HepG2 (cell line): Measurements from ENCODE around the gene CLPTM1L. TPM values are rescaled to one million over a fixed set of nuclear protein-coding genes. Genes with fewer than 3 reads are reported as not detected.

ENCODE experiments used
- ATAC-seq: fragments of 200-7000 bp; cut with Tn5 transposase; 3 replicates; pipeline ENCODE4 v1.9.1; 2020; ENCODE audit warnings: mild to moderate bottlenecking, moderate library complexity
- BruUV-seq: library from RNA; stranded (reverse); fragments of 400-500 nt; replicated peaks from 2 replicates; lab custom pipeline; 2021; lab: Mats Ljungman, UMichigan
- CTCF ChIA-PET: fragments of 300-600 bp; formaldehyde crosslinking; extraction: SDS; loops from one replicate; lab custom pipeline; 2021; ENCODE audit warnings: low total read pairs, inconsistent platforms, low intra/inter-chr PET ratio; lab: Yijun Ruan, JAX
- POLR2A ChIA-PET: fragments of 350-600 bp; sonication (Branson Sonifier 250); formaldehyde crosslinking; loops from one replicate; lab custom pipeline; 2020; ENCODE audit warnings: antibody characterized with exemption, inconsistent platforms; lab: Yijun Ruan, JAX
- DNase-seq: peaks from one replicate; pipeline ENCODE4 v3.0.0-alpha.2; 2015; ENCODE audit warnings: low spot score
- FAIRE-seq: peaks from 3 replicates; lab custom pipeline; 2011; peaks lifted over from hg19 to GRCh38; lab: Jason Lieb, UNC
- H2AFZ ChIP-seq: one replicate; pipeline ENCODE4 v1.6.1; 2011; ENCODE audit warnings: low read length, inconsistent platforms
- H3K27ac ChIP-seq: fragments of 300-600 bp; 3 replicates; pipeline ENCODE4 v1.8.0; 2011; ENCODE audit warnings: mixed run types, mild to moderate bottlenecking, mixed read lengths, low read length, inconsistent platforms; ENCODE audit not compliant: insufficient read depth; ENCODE audit errors: extremely low read length
- H3K27me3 ChIP-seq, 2 experiments: fragments of 200-600 bp in 1 of 2; 2 replicates in 1 of 2; 3 replicates in 1 of 2; pipeline versions ENCODE4 v1.6.0 to v1.8.0; 2011; ENCODE audit warnings: low read length in 2 of 2, mild to moderate bottlenecking in 2 of 2, moderate library complexity in 2 of 2, inconsistent platforms in 1 of 2; ENCODE audit not compliant: insufficient read depth in 2 of 2, control insufficient read depth in 1 of 2
- H3K36me3 ChIP-seq, 2 experiments: fragments of 200-600 bp in 1 of 2; replicated peaks in 1 of 2; 2 replicates in 1 of 2; 3 replicates in 1 of 2; pipeline versions ENCODE4 v1.5.1 to v1.8.0; 2011; ENCODE audit warnings: low read length in 2 of 2, inconsistent platforms in 1 of 2; ENCODE audit not compliant: insufficient read depth in 2 of 2, control insufficient read depth in 1 of 2
- H3K4me1 ChIP-seq: 2 replicates; pipeline ENCODE4 v1.5.1; 2012; ENCODE audit warnings: low read length, inconsistent platforms; ENCODE audit not compliant: insufficient read depth
- H3K4me2 ChIP-seq: 2 replicates; pipeline ENCODE4 v1.6.0; 2011; ENCODE audit warnings: low read depth, low read length, inconsistent platforms
- H3K4me3 ChIP-seq, 3 experiments: fragments of 200-600 bp in 1 of 3; sonication (generic), shearing (Covaris generic) in 1 of 3; replicated peaks in 1 of 3; 2 replicates each; pipeline ENCODE4 v1.5.1; 2011 to 2016; ENCODE audit warnings: low read length in 3 of 3, inconsistent platforms in 2 of 3, low read depth in 2 of 3, mild to moderate bottlenecking in 2 of 3, control low read depth in 1 of 3, mixed read lengths in 1 of 3; ENCODE audit not compliant: insufficient read depth in 1 of 3
- H3K79me2 ChIP-seq: one replicate; pipeline ENCODE4 v1.6.1; 2011; ENCODE audit warnings: low read length, inconsistent platforms; ENCODE audit not compliant: insufficient read depth
- H3K9ac ChIP-seq: 2 replicates; pipeline ENCODE4 v1.6.0; 2011; ENCODE audit warnings: mild to moderate bottlenecking, low read depth, low read length, inconsistent platforms; ENCODE audit not compliant: insufficient read depth
- H3K9me3 ChIP-seq: 2 replicates; pipeline ENCODE4 v1.5.1; 2012; ENCODE audit warnings: mild to moderate bottlenecking, low read length
- H4K20me1 ChIP-seq: 2 replicates; pipeline ENCODE4 v1.6.0; 2011; ENCODE audit warnings: inconsistent platforms, mild to moderate bottlenecking, low read length, moderate library complexity; ENCODE audit not compliant: insufficient read depth
- EED ChIP-seq: sonication (generic); formaldehyde crosslinking; IDR thresholded peaks from 2 replicates; pipeline ENCODE4 v1.5.0; 2020; ENCODE audit warnings: mild to moderate bottlenecking, missing genetic modification reagents
- ELF1 ChIP-seq: sonication (generic); formaldehyde crosslinking; IDR thresholded peaks from 2 replicates; pipeline ENCODE4 v1.4.0; 2020; ENCODE audit warnings: missing genetic modification reagents
- HCFC1 ChIP-seq: fragments of 150-350 bp; IDR thresholded peaks from 2 replicates; pipeline ENCODE4 v1.6.1; 2014; ENCODE audit warnings: low read depth, low read length
- KIAA2018 ChIP-seq: sonication (generic); formaldehyde crosslinking; IDR thresholded peaks from 2 replicates; pipeline ENCODE4 v1.5.0; 2020; ENCODE audit warnings: mild to moderate bottlenecking, missing genetic modification reagents, borderline replicate concordance
- MZF1 ChIP-seq: sonication (generic); formaldehyde crosslinking; IDR thresholded peaks from 2 replicates; pipeline ENCODE4 v1.8.1; 2023; ENCODE audit warnings: mild to moderate bottlenecking, missing genetic modification reagents, borderline replicate concordance
- TP53 ChIP-seq: sonication (generic); formaldehyde crosslinking; conservative IDR thresholded peaks from 2 replicates; pipeline ENCODE4 v1.4.0; 2020; ENCODE audit warnings: missing genetic modification reagents
- ZKSCAN5 ChIP-seq: sonication (generic); formaldehyde crosslinking; IDR thresholded peaks from 2 replicates; pipeline ENCODE4 v1.5.1; 2020; ENCODE audit warnings: mild to moderate bottlenecking, missing genetic modification reagents
- ZNF292 ChIP-seq: sonication (generic); formaldehyde crosslinking; IDR thresholded peaks from 2 replicates; pipeline ENCODE4 v1.8.1; 2022; ENCODE audit warnings: mild to moderate bottlenecking, low read depth, missing genetic modification reagents, borderline replicate concordance
- ZNF329 ChIP-seq: sonication (generic); formaldehyde crosslinking; IDR thresholded peaks from 2 replicates; pipeline ENCODE4 v1.9.0; 2021; ENCODE audit warnings: low read depth, mild to moderate bottlenecking, missing genetic modification reagents
- ZNF841 ChIP-seq: sonication (generic); formaldehyde crosslinking; IDR thresholded peaks from 2 replicates; pipeline ENCODE4 v1.8.1; 2023; ENCODE audit warnings: missing genetic modification reagents, borderline replicate concordance
- ZNF850 ChIP-seq: sonication (generic); formaldehyde crosslinking; conservative IDR thresholded peaks from 2 replicates; pipeline ENCODE4 v1.9.0; 2021; ENCODE audit warnings: mild to moderate bottlenecking, missing genetic modification reagents
- ZSCAN21 ChIP-seq: sonication (generic); formaldehyde crosslinking; IDR thresholded peaks from 2 replicates; pipeline ENCODE4 v1.8.0; 2022; ENCODE audit warnings: mild to moderate bottlenecking, missing genetic modification reagents, moderate library complexity, borderline replicate concordance
- WGBS: methylation state at CpG from one replicate; pipeline ENCODE4 v1.1.6; 2017; ENCODE audit warnings: low lambda C conversion rate; 5-methylcytosine and 5-hydroxymethylcytosine counted together
- in situ Hi-C: cut with HindIII; loops from 2 replicates; pipeline ENCODE4 v1.10.0; 2017; ENCODE audit warnings: low pct_unique_long_range_greater_than_20kb; ENCODE audit not compliant: extremely low pct_ligation_motif_present
- intact Hi-C: fragments of 100-400 bp; cut with micrococcal nuclease; formaldehyde crosslinking; loops from one replicate; pipeline ENCODE4 v1.10.0; 2022; ENCODE audit not compliant: unreplicated experiment
- polyA plus RNA-seq, 8 experiments: library from polyadenylated mRNA; depleted of rRNA in 3 of 8; stranded (reverse) in 7 of 8; unstranded in 1 of 8; fragments of >200 nt; fragmentation: Illumina TruSeq in 4 of 8; extraction: Trizol in 4 of 8; gene quantifications; 2 replicates each; pipeline versions ENCODE4 v1.2.1 to v1.2.3, GENCODE V29; 2011 to 2016; ENCODE audit warnings: low read depth in 4 of 8, missing spikeins in 1 of 8, mixed read lengths in 1 of 8; ENCODE audit not compliant: insufficient read depth in 1 of 8
- total RNA-seq, 5 experiments: library from RNA; depleted of rRNA; stranded (reverse); fragments of >200 nt; fragmentation: Illumina TruSeq; extraction: Trizol; gene quantifications; 2 replicates each; pipeline ENCODE4 v1.2.3, GENCODE V29; 2016; ENCODE audit warnings: low read depth in 1 of 5
- TF ChIP-seq, protein P1 (sequence below): sonication (generic); formaldehyde crosslinking; IDR thresholded peaks from 2 replicates; pipeline ENCODE4 v1.4.0; 2020; ENCODE audit warnings: missing genetic modification reagents
- TF ChIP-seq, protein P2 (sequence below): sonication (generic); formaldehyde crosslinking; IDR thresholded peaks from 2 replicates; pipeline ENCODE4 v1.5.1; 2020; ENCODE audit warnings: mild to moderate bottlenecking, missing genetic modification reagents, moderate library complexity

CLPTM1L gene
- total and polyA plus RNA-seq, 2 of the 13 experiments (the other 11 are each of a cell fraction or from before 2014, with no cell fraction given), result 80.3 to 124 TPM

DNA sequence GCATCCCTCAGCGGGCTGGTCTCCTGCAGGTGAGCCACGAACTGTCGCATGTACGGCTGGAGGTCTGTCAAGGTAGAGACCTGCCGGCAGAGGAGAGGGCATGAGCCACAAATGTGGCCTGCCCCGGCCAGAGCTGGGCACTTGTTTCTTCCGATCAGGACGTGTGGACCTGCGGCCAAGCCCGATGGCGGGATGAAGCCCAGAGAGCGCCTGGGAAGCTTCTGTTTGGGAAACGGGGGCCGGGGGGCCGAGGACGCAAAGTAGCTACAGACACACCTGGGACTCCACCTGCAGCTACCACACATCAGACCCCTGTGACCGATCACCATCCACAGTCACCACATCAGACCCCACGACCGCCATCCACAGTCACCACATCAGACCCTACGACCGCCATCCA lies 72.7 kb downstream of the CLPTM1L start:
- Histone ChIP-seq H3K4me2 (no peak overlapping the region), H3K4me1 (no peaks in the 10 kb centered on the region), H3K27me3 (peaks cover 0 to 7% of the 10 kb centered on the region in 2 experiments; a peak in 3 of 5 replicates), H3K9ac (no peak overlapping the region), H3K4me3 (no peak overlapping the region), H4K20me1 (no peaks in the 10 kb centered on the region), H3K79me2 (no peaks in the 10 kb centered on the region), H3K36me3 (0 out of 5 replicates have a peak, but pooled peaks cover 0 to 2% of the 10 kb centered on the region in 2 experiments), H3K27ac (no peak overlapping the region), H3K9me3 (no peaks in the 10 kb centered on the region), H2AFZ (no peak overlapping the region)
- no peak for DNase-seq
- in situ Hi-C loops, result no loop called here
- no peak for ATAC-seq
- no peak for FAIRE-seq
- 78% methylated on average over 16 of the region's 21 CpGs for WGBS
- BruUV-seq, result no TSS peak
- ChIA-PET CTCF (no interaction called here), POLR2A (no interaction called here)
- intact Hi-C loops, result no loop called here
- TF ChIP-seq KIAA2018 (no peak), ZNF329 (CRISPR knock-in tag) (no peak), ZSCAN21 (CRISPR knock-in tag) (no peak), HCFC1 (no peak), ZNF292 (CRISPR knock-in tag) (no peak), ZNF850 (CRISPR knock-in tag) (no peak), TP53 (no peak), MZF1 (no peak), ZKSCAN5 (CRISPR knock-in tag) (no peak), EED (CRISPR knock-in tag) (no peak), ZNF841 (no peak), ELF1 (CRISPR knock-in tag) (no peak)
- TF ChIP-seq, protein P1, sequence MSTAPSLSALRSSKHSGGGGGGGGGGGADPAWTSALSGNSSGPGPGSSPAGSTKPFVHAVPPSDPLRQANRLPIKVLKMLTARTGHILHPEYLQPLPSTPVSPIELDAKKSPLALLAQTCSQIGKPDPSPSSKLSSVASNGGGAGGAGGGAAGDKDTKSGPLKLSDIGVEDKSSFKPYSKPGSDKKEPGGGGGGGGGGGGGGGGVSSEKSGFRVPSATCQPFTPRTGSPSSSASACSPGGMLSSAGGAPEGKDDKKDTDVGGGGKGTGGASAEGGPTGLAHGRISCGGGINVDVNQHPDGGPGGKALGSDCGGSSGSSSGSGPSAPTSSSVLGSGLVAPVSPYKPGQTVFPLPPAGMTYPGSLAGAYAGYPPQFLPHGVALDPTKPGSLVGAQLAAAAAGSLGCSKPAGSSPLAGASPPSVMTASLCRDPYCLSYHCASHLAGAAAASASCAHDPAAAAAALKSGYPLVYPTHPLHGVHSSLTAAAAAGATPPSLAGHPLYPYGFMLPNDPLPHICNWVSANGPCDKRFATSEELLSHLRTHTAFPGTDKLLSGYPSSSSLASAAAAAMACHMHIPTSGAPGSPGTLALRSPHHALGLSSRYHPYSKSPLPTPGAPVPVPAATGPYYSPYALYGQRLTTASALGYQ (CRISPR knock-in tag), result no peak
- TF ChIP-seq, protein P2, sequence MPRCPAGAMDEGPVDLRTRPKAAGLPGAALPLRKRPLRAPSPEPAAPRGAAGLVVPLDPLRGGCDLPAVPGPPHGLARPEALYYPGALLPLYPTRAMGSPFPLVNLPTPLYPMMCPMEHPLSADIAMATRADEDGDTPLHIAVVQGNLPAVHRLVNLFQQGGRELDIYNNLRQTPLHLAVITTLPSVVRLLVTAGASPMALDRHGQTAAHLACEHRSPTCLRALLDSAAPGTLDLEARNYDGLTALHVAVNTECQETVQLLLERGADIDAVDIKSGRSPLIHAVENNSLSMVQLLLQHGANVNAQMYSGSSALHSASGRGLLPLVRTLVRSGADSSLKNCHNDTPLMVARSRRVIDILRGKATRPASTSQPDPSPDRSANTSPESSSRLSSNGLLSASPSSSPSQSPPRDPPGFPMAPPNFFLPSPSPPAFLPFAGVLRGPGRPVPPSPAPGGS, result no peak
